Fibroblast of pulmonary artery (primary cell): Measurements from ENCODE around the gene GPRC5A.
A peak's percentile ranks its signal among the peaks of the same experiment; 100 is the strongest.

Experiments
- DNase-seq: peaks from one replicate; pipeline ENCODE4 v3.0.0-alpha.2; 2010; ENCODE audit warnings: low read depth
- H3K4me3 ChIP-seq: replicated peaks from 2 replicates; pipeline ENCODE4 v1.5.1; 2011; ENCODE audit warnings: low read depth, mild to moderate bottlenecking, control low read depth, low read length, moderate library complexity
- TF ChIP-seq, protein P1 (sequence below): IDR thresholded peaks from 2 replicates; pipeline ENCODE4 v1.5.1; 2011; ENCODE audit warnings: mild to moderate bottlenecking, control low read depth, low read length, inconsistent platforms; ENCODE audit errors: missing control alignments

Gene GPRC5A

GRCh38 chr12:12887471-12887870, 3.9 kb upstream of the GPRC5A start:
- no peak for DNase-seq
- TF ChIP-seq, protein P1, sequence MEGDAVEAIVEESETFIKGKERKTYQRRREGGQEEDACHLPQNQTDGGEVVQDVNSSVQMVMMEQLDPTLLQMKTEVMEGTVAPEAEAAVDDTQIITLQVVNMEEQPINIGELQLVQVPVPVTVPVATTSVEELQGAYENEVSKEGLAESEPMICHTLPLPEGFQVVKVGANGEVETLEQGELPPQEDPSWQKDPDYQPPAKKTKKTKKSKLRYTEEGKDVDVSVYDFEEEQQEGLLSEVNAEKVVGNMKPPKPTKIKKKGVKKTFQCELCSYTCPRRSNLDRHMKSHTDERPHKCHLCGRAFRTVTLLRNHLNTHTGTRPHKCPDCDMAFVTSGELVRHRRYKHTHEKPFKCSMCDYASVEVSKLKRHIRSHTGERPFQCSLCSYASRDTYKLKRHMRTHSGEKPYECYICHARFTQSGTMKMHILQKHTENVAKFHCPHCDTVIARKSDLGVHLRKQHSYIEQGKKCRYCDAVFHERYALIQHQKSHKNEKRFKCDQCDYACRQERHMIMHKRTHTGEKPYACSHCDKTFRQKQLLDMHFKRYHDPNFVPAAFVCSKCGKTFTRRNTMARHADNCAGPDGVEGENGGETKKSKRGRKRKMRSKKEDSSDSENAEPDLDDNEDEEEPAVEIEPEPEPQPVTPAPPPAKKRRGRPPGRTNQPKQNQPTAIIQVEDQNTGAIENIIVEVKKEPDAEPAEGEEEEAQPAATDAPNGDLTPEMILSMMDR, result no peak

GRCh38 chr12:12889701-12890100, 1.7 kb upstream of the GPRC5A start:
- no peak overlapping the region for H3K4me3 ChIP-seq
- DNase-seq, result no peak
- TF ChIP-seq, protein P1, result no peak

More at GRCh38 chr12:12887471-12887870, 3.9 kb upstream of the GPRC5A start:
- no peak overlapping the region for H3K4me3 ChIP-seq

- DNase-seq, result peak; percentile 53
- peak overlapping the region; percentile 63 for H3K4me3 ChIP-seq
- TF ChIP-seq, protein P1, result peak; percentile 19
These were observed 751 bp upstream of the GPRC5A start for GRCh38 chr12:12890543-12891079.

DNA sequence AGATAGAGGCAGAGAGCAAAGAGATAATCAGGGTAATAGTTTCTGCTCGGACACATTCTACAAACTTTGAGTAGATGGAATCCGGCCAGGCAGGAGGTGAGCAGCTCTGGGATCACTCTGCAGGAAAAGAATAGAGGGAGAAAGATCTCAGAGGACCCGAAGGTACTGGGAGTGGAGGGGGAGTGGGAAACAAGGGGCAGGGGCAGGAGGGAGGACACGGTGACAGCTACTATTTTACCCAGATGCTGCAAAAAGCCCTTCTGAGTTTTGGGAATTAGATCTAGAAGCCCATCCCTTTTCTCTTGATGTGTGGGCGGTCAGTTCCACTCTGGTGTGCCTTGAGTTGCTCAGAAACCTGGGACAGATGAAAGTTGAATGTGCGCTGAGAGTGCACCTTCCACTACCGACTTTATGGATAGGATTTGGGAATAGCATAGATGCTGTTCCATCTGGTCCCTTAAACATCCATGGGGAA, 556 bp downstream of the GPRC5A start:
- peak overlapping the region; percentile 63 for H3K4me3 ChIP-seq
- TF ChIP-seq, protein P1, result no peak
- no peak for DNase-seq

GRCh38 chr12:12892681-12893141, 1.3 kb downstream of the GPRC5A start:
- peak overlapping the region; percentile 63 for H3K4me3 ChIP-seq
- no peak for DNase-seq
- TF ChIP-seq, protein P1, result no peak

DNA sequence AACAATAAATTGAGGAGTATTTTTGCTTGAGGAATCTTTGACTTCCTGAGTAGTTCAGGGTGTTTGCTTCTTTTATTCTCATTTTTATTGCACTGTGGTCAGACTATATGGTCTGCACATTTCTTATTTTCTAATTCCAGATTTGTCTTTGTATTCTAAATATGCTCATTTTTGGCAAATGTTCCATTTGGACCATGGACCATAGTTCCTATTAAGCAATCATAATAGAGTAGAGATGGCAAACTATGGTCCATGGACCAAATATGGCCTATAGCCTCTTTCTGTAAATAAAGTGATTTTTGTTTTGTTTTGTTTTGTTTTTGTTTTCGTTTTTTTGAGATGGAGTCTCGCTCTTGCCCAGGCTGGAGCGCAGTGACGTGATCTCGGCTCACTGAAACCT, 2.1 kb downstream of the GPRC5A start:
- TF ChIP-seq, protein P1, result no peak
- DNase-seq, result no peak
- H3K4me3 ChIP-seq, result no peak overlapping the region

GRCh38 chr12:12896260-12896659, 4.9 kb downstream of the GPRC5A start:
- peak; percentile 71 for DNase-seq
- H3K4me3 ChIP-seq, result no peak overlapping the region
- TF ChIP-seq, protein P1, result no peak
